HG02623 (cell line): ENCODE data around the gene EEF2KMT.
"Not testable (repeated sequence)": the region's sequence is repeated elsewhere in the genome, so short reads cannot be mapped to it uniquely, and the experiment has no call there.

Source experiments
- ATAC-seq: cut with Tn5 transposase; IDR thresholded peaks from one replicate; pipeline ENCODE4 v1.9.1; 2021; ENCODE audit warnings: moderate library complexity; ENCODE audit not compliant: unreplicated experiment

EEF2KMT gene

GRCh38 chr16:5097470-5098220 lies at the start of gene EEF2KMT:
TSS of gene EEF2KMT (minus strand) at chr16:5097795. CDS start at chr16:5097739, 56 bp downstream.
- ATAC-seq = peak; percentile 94

GRCh38 chr16:5144621-5144956 lies 47.0 kb upstream of the EEF2KMT start:
- not testable (repeated sequence) for ATAC-seq

- ATAC-seq = no peak
These were observed 46.4 kb upstream of the EEF2KMT start for GRCh38 chr16:5143761-5144620.

GRCh38 chr16:5140151-5140550 lies 42.6 kb upstream of the EEF2KMT start:
- ATAC-seq = not testable (repeated sequence)

GRCh38 chr16:5134739-5135452 lies 37.3 kb upstream of the EEF2KMT start:
- ATAC-seq = not testable (repeated sequence)

- ATAC-seq = not testable (repeated sequence)
These were observed 35.5 kb upstream of the EEF2KMT start for GRCh38 chr16:5132915-5133600.

GRCh38 chr16:5131467-5132004 lies 33.9 kb upstream of the EEF2KMT start:
- ATAC-seq = not testable (repeated sequence)

GRCh38 chr16:5117300-5118087 lies 19.9 kb upstream of the EEF2KMT start:
- ATAC-seq = not testable (repeated sequence)

GRCh38 chr16:5116780-5117295 lies 19.2 kb upstream of the EEF2KMT start:
- ATAC-seq = not testable (repeated sequence)

GRCh38 chr16:5110933-5111332 lies 13.3 kb upstream of the EEF2KMT start:
- ATAC-seq = not testable (repeated sequence)

- ATAC-seq = no peak
These were observed 11.0 kb upstream of the EEF2KMT start for GRCh38 chr16:5108505-5109158.

GRCh38 chr16:5105039-5105438 lies 7.4 kb upstream of the EEF2KMT start:
- ATAC-seq = not testable (repeated sequence)

GRCh38 chr16:5103296-5104032 lies 5.9 kb upstream of the EEF2KMT start:
- ATAC-seq = not testable (repeated sequence)

- not testable (repeated sequence) for ATAC-seq
These were observed 1.6 kb upstream of the EEF2KMT start for GRCh38 chr16:5099174-5099573.

- peak; percentile 62 for ATAC-seq
These were observed 895 bp upstream of the EEF2KMT start for GRCh38 chr16:5098221-5099159.

- ATAC-seq = not testable (repeated sequence)
These were observed 530 bp downstream of the EEF2KMT start for GRCh38 chr16:5097061-5097469.

GRCh38 chr16:5096437-5097060 lies 1.0 kb downstream of the EEF2KMT start:
- ATAC-seq = not testable (repeated sequence)
